HL-60/S4 treated with retinoic acid at 250 ng/mL for 4 days and 3 days (cell line): ENCODE results near the gene VWA1.

Experiments
- in situ Hi-C: fragments of 300-500 bp; cut with MboI; formaldehyde crosslinking; loops from 2 replicates; pipeline ENCODE4 v1.7.0; 2022; ENCODE audit warnings: low sequenced_read_pairs

Gene VWA1, protein sequence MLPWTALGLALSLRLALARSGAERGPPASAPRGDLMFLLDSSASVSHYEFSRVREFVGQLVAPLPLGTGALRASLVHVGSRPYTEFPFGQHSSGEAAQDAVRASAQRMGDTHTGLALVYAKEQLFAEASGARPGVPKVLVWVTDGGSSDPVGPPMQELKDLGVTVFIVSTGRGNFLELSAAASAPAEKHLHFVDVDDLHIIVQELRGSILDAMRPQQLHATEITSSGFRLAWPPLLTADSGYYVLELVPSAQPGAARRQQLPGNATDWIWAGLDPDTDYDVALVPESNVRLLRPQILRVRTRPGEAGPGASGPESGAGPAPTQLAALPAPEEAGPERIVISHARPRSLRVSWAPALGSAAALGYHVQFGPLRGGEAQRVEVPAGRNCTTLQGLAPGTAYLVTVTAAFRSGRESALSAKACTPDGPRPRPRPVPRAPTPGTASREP

DNA sequence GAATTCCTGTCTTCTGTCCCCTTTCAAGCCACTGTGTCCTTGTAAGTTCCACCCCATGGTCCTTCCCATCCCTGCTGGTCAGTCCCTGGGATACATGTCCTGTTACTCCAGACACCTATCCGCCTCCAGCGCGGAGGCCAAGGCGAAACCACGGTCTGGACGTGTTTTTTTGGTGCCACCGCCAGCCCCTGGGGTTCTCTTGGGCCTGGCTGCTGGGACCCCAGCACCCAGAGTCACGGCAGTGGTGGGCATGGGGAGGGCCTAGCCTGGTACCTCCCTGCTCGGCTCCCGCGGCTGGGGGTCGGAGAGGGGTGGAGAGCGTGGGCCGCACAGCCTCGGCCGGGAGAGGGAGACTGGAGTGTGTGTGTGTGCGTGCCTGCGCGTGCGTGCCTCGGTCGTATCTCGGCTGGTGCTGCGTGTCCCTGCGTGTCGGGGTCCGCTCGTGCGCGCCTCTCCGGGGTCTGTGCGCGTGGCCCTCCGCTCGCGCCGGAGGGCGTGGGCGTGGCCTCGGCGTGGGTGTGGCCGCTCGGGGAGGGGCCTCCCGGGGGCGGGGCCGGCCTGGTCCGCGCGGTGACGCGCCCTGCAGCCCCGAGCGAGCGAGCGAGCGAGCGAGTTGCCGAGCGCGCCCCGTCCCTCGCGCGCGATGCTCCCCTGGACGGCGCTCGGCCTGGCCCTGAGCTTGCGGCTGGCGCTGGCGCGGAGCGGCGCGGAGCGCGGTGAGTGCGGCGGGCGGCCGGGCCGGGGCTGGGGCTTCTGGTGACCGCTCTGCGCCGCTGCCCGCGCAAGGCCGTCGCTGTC, at the start of gene VWA1:
Gene VWA1, plus strand, starts transcription at position 585 of the 798 bp plus-strand sequence. Its CDS starts 59 bp downstream, at position 644.
- in situ Hi-C loops, result no loop called here

DNA sequence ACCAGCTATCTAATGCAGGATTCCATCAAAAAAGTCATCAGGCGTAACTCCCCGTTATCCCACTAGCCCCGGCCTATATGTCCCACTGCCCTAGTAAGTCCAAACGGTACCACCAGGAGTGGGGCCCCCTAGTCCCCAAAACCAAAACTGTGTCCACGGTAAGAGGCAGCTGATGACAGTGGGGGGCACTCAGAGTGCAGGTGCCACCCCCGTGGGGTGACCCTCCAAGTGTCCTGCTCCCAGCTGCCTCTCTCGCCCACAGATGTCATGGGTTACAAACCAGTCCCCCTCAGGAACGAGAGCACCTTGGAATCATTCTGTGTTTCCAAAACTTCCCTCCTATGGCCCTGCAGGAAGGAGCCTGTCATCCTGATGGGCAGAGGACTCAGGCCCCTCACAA, 49.6 kb upstream of the VWA1 start:
- in situ Hi-C loops, result no loop called here

DNA sequence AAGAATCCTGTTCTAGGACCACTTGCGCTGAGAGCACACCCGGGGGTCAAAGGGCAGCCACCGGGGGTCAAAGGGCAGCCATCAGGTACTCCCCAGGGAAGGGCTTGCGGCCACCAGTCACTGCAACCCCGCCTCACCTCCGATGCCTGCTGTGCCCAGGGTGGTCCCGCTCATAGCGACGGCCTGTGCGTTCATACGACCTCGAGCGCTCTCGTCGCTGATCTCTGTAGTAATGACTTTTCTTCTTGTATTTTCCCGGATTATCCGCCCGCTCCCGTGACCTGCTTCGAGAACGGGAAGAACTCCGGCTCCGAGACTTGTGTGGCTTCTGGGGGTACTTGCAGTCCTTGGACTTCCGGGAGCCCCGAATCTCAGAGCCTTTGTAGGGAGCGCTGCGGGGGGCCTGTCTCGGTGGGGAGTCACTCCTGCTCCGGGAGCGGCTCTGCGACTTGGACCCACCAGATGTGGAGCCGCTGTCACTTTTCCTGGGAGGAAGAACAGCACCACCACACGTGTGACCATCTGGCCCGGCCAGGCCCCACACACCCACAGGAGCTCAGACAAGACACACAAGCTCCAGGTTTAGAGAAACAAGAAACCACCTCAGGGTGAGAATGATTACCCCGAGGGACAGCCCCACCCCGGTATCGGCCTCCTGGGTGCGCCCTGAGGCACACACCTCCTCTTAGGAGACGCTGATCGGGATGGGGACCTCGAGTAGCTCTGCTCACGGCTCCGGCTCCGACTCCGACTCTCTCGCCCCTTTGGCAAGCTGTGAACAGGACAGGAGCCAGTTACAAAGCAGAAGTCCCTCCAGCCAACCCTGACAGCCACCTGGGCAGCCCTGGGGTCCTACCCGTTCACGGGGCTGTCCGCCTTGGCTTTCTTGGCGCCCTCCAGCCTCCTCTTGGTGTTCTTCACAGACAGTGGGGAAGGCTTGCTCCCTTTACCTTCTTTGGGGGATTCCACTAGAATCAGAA, 48.1 kb upstream of the VWA1 start:
- in situ Hi-C loops, result no loop called here

DNA sequence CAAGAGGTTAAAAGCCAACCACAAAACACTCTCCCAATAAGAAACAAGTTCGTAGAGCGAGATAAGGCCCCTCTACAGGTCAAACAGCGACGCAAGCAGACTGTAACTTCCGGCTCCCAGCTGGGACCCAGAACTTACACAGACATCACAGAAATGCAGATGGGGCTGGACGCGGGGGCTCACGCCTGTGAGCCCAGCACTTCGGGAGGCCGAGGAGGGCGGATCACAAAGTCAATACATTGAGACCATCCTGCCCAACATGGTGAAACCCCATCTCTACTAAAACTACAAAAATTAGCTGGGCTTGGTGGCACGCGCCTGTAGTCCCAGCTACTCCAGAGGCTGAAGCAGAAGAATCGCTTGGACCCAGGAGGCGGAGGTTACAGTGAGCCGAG, 47.4 kb upstream of the VWA1 start:
- in situ Hi-C loops, result no loop called here

DNA sequence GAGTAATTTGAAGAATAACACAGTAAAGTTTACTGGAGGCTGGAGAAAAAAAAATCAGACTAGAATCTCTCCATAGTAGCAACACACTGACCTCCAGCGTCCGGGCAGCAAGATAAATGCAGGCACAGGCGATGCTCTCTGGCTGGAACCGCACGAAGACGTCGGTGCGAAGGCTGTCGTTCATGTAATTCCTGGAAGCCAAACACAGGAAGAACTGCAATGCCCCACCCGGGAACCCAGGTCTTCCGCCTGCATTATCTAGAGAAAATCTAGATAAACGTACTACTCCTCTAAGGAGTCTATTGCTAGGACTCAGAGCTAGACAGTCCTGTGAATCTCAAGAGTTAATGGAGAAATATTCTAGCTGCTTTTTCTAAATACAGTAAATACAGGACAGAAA, 44.8 kb upstream of the VWA1 start:
- in situ Hi-C loops, result no loop called here

DNA sequence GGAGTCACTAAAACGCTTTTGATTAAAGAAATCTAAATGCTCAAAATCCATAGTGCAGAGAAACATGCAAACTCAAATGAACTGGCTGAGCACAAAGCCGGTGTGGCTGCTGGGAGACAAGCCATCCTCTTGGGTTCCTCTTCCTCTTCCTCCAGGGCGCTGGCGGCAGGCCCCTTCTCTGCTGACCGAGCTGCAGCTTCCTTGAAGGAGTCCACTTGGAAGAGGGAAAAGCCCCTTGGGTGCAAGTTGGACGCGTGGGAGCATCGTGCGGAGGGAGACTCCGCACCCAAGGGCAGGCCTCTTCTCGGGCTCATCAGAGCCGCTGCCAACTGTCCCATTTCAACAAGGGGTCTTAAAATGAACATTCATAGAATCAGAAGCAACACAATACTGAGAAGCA, 44.3 kb upstream of the VWA1 start:
- in situ Hi-C loops, result no loop called here

DNA sequence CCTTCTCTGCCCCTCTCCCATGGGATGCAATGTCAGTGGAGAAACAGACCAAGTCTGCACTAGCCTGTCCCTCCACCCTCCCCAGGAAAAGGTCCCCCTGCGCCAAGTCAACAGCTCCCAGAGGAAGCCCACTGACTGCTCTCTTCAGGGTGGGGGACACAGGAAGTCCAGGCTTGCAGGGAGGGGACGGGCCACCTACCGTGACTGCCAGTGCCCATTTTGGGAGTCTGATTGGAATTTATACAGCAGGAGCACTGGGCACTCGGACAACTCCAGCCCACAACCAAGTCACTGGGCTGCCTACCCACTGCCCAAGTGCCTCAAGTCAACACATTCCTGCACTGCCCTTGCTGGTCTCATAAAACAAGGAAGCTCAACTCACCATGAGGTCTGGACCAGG, 42.5 kb upstream of the VWA1 start:
- in situ Hi-C loops, result no loop called here

DNA sequence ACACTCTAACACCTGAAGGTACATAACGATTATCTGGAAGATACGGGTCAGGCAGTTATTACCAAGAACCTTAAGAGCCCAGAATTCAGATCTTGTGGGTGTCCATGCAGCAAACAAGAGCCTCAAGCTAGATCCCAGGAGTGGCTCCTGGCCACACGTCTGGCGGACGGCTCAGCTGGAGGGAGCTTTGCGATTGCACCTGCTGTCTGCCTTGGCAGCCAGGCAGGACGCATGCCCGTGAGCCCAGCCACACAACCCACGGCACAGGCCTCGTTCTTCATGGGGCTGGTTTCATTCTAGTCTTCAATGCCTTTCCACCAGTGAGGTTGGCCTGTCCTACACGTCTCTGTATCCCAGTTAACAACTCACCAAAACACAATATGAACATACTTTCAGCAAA, 42.1 kb upstream of the VWA1 start:
- in situ Hi-C loops, result no loop called here

DNA sequence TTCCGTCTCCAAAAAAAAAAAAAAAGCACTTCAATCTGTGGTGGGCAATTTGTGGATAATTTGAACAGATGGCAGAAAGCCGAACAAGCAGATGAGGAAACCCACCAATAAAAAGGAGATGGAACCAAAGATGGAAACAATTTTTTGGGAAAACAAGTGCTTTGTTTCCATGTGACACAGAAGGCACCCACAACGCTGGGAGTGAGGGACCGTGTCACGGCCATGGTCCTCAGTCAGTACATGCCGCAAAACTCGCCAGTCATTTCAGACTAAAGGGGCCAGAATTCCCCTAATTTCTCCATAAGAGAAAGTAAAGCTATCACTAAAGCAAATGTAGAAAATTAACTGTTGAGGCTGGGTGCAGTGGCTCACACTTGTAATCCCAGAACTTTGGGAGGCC, 41.4 kb upstream of the VWA1 start:
- in situ Hi-C loops, result no loop called here

DNA sequence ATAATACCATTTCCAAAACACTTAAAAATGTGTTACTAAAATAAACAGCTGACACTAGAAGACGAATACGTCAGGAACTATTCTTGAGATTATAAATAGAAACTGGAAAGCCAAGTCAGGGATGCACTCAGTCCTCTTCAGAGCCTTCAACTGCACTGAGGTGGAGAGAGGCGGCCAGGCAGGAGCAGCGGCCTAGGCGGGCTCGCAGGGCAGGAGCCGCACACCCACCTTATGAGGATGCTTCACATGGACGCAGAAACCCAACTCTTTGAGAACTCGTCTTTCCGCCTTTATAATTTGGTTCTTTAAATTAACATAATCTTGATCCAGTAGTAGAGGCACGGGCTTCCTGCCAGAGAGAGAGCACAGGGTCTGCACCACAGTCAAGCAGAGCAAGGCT, 40.3 kb upstream of the VWA1 start:
- in situ Hi-C loops, result no loop called here

DNA sequence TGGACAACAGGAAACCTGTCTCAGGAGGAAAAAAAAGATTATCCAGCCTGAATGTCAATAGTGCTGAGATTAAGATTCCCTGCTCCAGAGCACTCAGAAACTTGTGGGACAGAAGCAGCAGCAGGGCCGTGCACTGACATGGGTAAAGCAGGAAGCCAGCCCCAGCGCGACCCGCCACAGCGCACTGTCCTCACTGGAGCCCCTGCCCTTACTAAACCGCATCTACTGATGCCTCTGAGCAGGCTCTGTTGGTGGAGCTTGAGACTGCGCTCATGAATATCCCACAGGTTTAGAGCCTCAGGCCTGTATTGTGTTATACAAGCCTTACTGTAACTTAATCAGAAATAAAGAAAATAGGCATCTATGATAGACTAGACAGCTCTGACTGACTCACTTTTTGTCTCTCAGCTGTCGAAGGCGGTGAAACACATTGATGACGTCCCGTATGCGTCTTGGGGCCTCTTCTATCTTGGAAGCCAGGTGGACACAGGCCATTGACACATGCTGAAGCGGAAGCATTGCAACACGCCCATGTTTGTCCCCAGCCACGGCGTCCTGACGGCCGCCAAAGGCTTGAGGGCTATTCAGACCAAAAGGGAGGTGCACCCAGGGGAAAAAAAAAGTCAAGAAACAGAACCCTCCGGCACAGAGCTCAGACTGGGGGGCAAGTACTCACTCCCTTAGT, 37.5 kb upstream of the VWA1 start:
- in situ Hi-C loops, result no loop called here

DNA sequence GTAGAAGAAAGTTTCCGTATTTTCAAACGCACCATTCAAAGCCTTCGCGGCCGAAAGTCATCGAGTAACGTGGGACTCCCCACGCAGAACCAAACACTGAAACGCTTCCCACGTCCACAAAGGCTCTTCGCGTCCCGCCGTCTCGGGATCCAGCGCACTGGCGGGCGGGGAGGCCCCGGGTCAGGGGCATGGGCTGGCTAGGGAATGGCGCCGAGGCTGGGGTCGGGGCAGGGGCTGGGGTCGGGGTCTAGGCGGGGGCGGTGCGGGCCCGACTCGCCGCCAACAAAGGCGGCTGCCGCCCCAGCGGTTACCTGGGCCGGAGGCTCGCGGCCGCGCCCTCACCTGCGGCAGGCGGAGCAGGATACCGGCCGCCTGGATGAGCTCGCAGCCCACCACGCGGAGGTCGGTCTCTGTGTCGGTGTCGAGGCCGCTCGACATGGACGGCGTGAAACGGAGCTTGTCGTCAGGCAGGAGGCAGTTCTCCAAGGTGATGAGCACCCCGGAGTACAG, 36.8 kb upstream of the VWA1 start:
- in situ Hi-C loops, result no loop called here

DNA sequence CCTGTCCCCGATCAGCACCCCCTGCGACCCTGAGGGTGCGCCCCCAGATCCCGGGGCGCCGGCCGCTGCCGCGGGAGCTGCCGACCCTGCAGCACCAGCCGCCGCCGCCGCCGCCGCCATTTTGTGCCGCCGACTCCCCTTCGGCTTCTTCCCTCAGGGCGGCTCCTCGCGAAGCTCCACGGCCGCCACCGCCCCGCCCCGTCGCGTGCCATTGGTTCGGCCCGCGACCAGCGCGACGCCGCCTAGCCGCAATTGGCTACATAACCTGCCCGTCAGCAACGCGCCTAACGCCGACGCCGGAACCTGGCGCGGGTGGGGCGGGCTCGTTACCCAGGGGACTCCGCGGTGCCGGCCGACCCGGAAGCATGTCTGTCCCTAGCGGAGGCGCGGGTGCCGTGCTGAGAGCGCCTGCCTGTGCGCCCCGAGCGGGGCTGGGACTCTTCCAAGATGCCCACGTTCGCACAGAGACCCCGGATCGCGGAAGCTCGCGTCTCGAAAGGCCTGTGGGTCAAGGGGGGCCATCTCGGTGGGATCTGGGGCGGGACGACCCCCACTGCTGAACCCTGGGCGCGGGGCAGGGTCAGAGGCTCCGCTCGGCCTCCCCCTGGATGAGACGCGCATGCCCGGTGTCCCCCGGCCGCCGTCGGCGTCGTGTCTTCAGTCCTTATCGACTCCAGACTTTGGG, 36.2 kb upstream of the VWA1 start, which contains the start of gene CCNL2:
Gene CCNL2, minus strand, starts transcription at position 149 of the 685 bp plus-strand sequence. Its CDS starts 29 bp downstream, at position 120.
- in situ Hi-C loops, result no loop called here

DNA sequence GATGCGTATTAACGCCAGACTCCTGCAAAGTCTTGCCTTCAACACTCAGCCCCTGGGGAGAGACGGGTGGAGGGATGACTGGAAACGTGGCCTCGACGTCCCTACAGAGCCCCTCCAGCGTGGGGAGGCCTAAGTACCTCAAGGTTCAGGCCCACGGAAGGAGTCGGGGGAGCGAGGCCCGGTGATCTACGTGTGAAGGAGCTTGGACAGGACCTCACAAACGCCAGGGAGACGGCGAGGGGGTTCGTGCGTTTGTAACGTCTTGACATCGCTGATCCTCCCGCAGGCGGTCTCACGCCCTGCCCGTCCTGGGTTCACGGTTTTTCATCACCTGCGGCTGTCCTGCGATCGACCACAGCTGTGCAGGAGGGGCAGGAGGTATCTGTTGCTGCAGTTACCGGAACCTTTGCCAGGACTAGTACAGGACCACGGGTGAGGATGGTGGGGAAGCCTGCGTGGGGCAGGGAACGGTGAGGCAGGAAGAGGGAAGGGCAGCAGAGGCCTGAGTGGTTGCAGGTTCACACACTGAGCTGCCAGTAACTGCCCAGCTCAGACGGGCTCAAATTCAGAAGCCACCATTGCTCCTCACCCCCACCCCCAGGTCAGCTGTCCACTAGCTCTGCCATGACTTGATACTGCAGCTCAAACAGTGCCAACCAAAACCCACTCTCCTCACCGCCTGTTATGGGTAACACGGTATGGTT, 35.5 kb upstream of the VWA1 start:
- in situ Hi-C loops, result no loop called here

DNA sequence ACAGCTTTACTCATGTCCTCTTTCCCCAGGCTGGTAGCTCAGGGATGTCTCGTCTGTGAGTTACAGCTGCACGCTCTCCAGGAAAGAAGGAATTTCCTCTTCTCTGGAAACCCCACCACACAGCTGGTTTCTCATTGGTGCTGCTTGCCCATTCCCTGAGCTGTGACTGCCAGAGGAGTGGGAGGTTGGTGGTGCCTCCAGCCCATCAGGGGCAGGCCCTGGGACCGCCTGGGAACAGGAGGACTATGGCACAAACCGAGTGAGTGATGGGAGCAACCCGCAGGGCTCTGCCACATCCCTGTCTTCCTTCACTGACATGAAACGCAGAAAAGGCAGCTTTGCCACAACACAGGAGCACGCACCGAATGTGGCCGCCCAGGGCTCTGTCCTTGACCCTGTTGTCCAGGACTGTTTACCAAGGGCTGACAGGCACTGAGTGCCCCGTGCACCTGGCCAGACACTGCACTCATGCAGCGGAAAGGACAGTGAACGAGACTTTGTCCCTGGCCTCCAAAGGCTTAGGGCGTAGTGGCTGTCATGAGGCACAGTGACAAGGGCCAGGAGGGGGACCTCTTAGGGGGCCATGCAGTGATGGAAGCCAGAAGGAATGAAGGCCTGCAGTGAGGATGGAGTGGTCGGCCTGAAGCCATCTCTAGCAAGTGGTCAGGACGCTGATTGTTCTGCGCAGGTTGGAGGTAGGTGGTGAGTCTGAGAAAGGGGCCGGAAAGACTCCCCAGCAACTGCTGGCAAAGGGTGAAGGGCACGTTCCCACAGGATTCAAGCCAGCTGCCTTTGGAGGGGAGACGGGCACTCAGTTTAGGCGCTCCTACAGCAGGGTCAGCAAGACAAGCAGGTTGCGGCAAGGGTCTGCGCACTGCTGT, 34.7 kb upstream of the VWA1 start:
- in situ Hi-C loops, result no loop called here

DNA sequence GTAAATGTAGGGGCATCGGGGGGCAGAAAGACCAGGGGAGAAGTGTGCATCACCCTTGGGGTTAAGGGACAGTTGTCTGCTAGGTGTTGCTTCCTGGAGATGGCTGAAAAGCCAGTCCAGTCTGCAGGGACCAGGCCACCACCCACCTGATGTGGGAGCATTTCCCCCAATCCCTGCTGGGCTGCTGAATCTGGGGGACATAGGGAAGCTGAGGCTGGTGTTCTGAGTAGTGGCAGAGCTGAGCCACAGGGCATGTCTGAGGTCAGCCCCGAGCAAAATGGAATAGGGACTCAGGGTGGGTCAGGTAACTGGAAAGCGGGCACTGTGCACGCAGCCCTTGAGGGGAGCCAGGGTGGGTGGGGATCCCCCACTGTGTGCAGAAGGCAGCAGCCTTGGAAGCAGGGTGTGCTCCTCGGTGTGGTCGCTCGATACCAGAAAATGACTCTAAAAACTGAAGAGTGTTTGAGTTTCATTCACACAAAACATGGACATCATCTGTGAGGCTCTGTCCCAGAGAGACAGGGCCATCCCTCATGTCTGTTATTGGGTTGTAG, 34.0 kb upstream of the VWA1 start:
- in situ Hi-C loops, result no loop called here

DNA sequence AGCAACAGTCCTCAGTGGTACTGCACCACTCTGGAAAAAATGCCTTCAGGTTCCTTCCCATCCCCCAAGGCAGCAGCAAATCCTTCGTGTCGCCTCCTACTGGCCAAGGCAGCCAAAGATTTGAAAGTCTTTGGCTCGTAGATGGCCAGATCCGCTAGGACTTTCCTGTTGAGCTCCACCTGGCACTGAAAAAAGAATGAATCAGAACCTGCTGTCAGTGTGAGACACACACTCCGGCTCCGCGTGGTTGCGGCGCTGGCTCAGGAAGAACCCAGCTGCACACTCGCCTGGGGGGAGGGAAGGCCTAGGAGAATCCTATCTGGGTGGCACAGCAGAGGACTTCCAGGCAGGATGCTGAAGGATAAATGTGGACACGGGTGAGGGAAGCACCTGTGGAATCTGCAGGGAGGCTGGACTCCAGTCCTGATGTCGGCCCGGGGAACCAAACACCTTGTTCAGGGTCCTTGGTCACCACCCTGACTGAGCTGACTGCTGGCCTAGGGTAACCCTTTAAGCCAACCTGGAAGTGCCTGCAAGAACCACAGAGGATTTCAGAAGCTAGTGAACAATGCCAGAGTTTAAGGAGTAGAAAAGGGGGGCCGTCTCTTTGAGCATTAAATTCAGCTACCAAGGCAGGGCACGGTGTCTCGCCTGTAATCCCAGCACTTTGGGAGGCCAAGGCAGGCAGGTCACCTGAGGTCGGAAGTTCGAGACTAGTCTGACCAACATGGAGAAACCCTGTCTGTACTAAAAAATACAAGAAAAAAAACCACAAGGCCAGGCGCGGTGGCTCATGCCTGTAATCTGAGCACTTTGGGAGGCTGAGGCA, 33.2 kb upstream of the VWA1 start:
- in situ Hi-C loops, result no loop called here
